Liver (tissue), 9 donors: Measurements from ENCODE around the gene CACNA1H. TPM values are rescaled to one million over a fixed set of nuclear protein-coding genes. Genes with fewer than 3 reads are reported as not detected.

Experiments used
- DNase-seq: peaks from one replicate; pipeline ENCODE4 v3.0.0-alpha.2; 2017; ENCODE audit warnings: low spot score
- H3K27ac ChIP-seq, 2 donors: one replicate each; pipeline ENCODE4 v1.7.0; 2013; ENCODE audit warnings: inconsistent platforms in 2 of 2, low read length in 2 of 2, control low read depth in 1 of 2, low read depth in 1 of 2, mild to moderate bottlenecking in 1 of 2
- H3K27me3 ChIP-seq, 4 donors: one replicate each; pipeline versions ENCODE4 v1.6.1 to v1.7.0; 2013; ENCODE audit warnings: low read length in 3 of 4, inconsistent platforms in 1 of 4, mild to moderate bottlenecking in 1 of 4, moderate library complexity in 1 of 4; ENCODE audit not compliant: control insufficient read depth in 4 of 4, insufficient read depth in 4 of 4
- H3K36me3 ChIP-seq, 4 donors: one replicate each; pipeline versions ENCODE4 v1.6.1 to v1.7.0; 2013; ENCODE audit warnings: low read length in 3 of 4, mild to moderate bottlenecking in 3 of 4, low read depth in 1 of 4, moderate library complexity in 1 of 4; ENCODE audit not compliant: control insufficient read depth in 4 of 4, insufficient read depth in 3 of 4
- H3K4me1 ChIP-seq, 4 donors: one replicate each; pipeline versions ENCODE4 v1.6.1 to v1.7.0; 2013; ENCODE audit warnings: low read length in 3 of 4, mild to moderate bottlenecking in 3 of 4, moderate library complexity in 1 of 4; ENCODE audit not compliant: control insufficient read depth in 4 of 4, insufficient read depth in 4 of 4
- H3K4me3 ChIP-seq, 3 donors: one replicate each; pipeline versions ENCODE4 v1.6.1 to v1.7.0; 2013; ENCODE audit warnings: low read length in 3 of 3, control low read depth in 1 of 3, low read depth in 1 of 3, mild to moderate bottlenecking in 1 of 3
- H3K9ac ChIP-seq, 2 donors: one replicate each; pipeline ENCODE4 v1.7.0; 2013; ENCODE audit warnings: low read length in 2 of 2, mild to moderate bottlenecking in 2 of 2, moderate library complexity in 2 of 2, control low read depth in 1 of 2, low read depth in 1 of 2
- H3K9me3 ChIP-seq, 4 donors: one replicate each; pipeline versions ENCODE4 v1.6.1 to v1.7.0; 2013; ENCODE audit warnings: low read length in 3 of 4; ENCODE audit not compliant: control insufficient read depth in 4 of 4
- CTCF ChIP-seq: fragments of 150-350 bp; IDR thresholded peaks from 2 replicates; pipeline ENCODE4 v1.5.1; 2017; ENCODE audit warnings: improper control_type of control experiment, low read depth, low read length; ENCODE audit not compliant: missing input control
- EGR1 ChIP-seq, 2 donors: IDR thresholded peaks; 2 replicates each; pipeline ENCODE4 v1.6.1; 2016 to 2018; ENCODE audit warnings: antibody characterized with exemption in 2 of 2, low read depth in 2 of 2
- FOXA1 ChIP-seq: IDR thresholded peaks from 2 replicates; pipeline ENCODE4 v1.6.1; 2016; ENCODE audit warnings: antibody characterized with exemption
- FOXA2 ChIP-seq: IDR thresholded peaks from 2 replicates; pipeline ENCODE4 v1.6.1; 2016; ENCODE audit warnings: antibody characterized with exemption
- GABPA ChIP-seq, 2 donors: IDR thresholded peaks in 1 of 2; conservative IDR thresholded peaks in 1 of 2; 2 replicates each; pipeline ENCODE4 v1.6.1; 2016; ENCODE audit warnings: antibody characterized with exemption in 2 of 2, mild to moderate bottlenecking in 1 of 2, moderate library complexity in 1 of 2
- HNF4A ChIP-seq, 2 donors: conservative IDR thresholded peaks; 2 replicates each; pipeline ENCODE4 v1.6.1; 2016; ENCODE audit warnings: antibody characterized with exemption in 2 of 2, mild to moderate bottlenecking in 2 of 2
- HNF4G ChIP-seq: IDR thresholded peaks from 2 replicates; pipeline ENCODE4 v1.6.1; 2016; ENCODE audit warnings: antibody characterized with exemption
- NR2F2 ChIP-seq: IDR thresholded peaks from 2 replicates; pipeline ENCODE4 v1.6.1; 2016; ENCODE audit warnings: antibody characterized with exemption
- RAD21 ChIP-seq, 2 donors: IDR thresholded peaks; 2 replicates each; pipeline ENCODE4 v1.6.1; 2016; ENCODE audit warnings: antibody characterized with exemption in 2 of 2, mild to moderate bottlenecking in 2 of 2
- RXRA ChIP-seq, 2 donors: IDR thresholded peaks; 2 replicates each; pipeline ENCODE4 v1.6.1; 2017 to 2018; ENCODE audit warnings: antibody characterized with exemption in 2 of 2, mild to moderate bottlenecking in 1 of 2
- SP1 ChIP-seq: IDR thresholded peaks from 2 replicates; pipeline ENCODE4 v1.6.1; 2018; ENCODE audit warnings: antibody characterized with exemption, mild to moderate bottlenecking
- TAF1 ChIP-seq: conservative IDR thresholded peaks from 2 replicates; pipeline ENCODE4 v1.6.1; 2016; ENCODE audit warnings: antibody characterized with exemption, mild to moderate bottlenecking
- YY1 ChIP-seq: IDR thresholded peaks from 2 replicates; pipeline ENCODE4 v1.6.1; 2016; ENCODE audit warnings: antibody characterized with exemption, mild to moderate bottlenecking
- WGBS: extraction: QIAGEN DNeasy Blood & Tissue Kit; methylation state at CpG from one replicate; pipeline ENCODE4 v1.1.7; 2013; 5-methylcytosine and 5-hydroxymethylcytosine counted together
- polyA plus RNA-seq, 2 donors: library from polyadenylated mRNA; stranded (reverse) in 1 of 2; unstranded in 1 of 2; fragments of 200-250 nt in 1 of 2; fragments of >200 nt in 1 of 2; fragmentation: Nextera tagmentation in 1 of 2; extraction: Ambion mirVana in 1 of 2; gene quantifications; one replicate each; pipeline versions ENCODE4 v1.2.1 to v1.2.3, GENCODE V29; 2013 to 2015
- total RNA-seq, 2 donors: library from RNA; depleted of rRNA; stranded (reverse); fragments of >200 nt; gene quantifications; one replicate each; pipeline ENCODE4 v1.2.3, GENCODE V29; 2014
- TF ChIP-seq, protein P1 (sequence below): IDR thresholded peaks from 2 replicates; pipeline ENCODE4 v1.6.1; 2016; ENCODE audit warnings: antibody characterized with exemption
- TF ChIP-seq, protein P2 (sequence below): IDR thresholded peaks from 2 replicates; pipeline ENCODE4 v1.6.1; 2016; ENCODE audit warnings: antibody characterized with exemption
- TF ChIP-seq, protein P3 (sequence below): IDR thresholded peaks from 2 replicates; pipeline ENCODE4 v1.6.1; 2016; ENCODE audit warnings: antibody characterized with exemption, mild to moderate bottlenecking
- TF ChIP-seq, protein P4 (sequence below): IDR thresholded peaks from 2 replicates; pipeline ENCODE4 v1.6.1; 2016; ENCODE audit warnings: antibody characterized with exemption
- donor health status: healthy.
- donor health status: healthy.
- donor health status: healthy.
- donor health status: healthy.
- donor health status: healthy.

CACNA1H gene
- total and polyA plus RNA-seq, 4 donors: 0.21 to 8.5 (median 6.1) TPM

GRCh38 chr16:1218930-1219611 lies 66.2 kb downstream of the CACNA1H start:
- Histone ChIP-seq H3K9me3 (no peaks in the 10 kb centered on the region), H3K9ac (no peak overlapping the region), H3K27ac (no peak overlapping the region), H3K36me3 (peaks cover 0 to 54% (median 12%) of the 10 kb centered on the region in 4 donors), H3K4me1 (no peaks in the 10 kb centered on the region), H3K4me3 (no peak overlapping the region), H3K27me3 (no peaks in the 10 kb centered on the region)
- 91% methylated on average over 24 of the region's 24 CpGs for WGBS
- TF ChIP-seq NR2F2 (no peak), RXRA (IDR thresholded peaks at IDR 0.05) (no peak), HNF4G (no peak), HNF4A (conservative IDR thresholded peaks at IDR 0.05) (no peak), RAD21 (IDR thresholded peaks at IDR 0.05) (no peak), FOXA1 (no peak), TAF1 (no peak), EGR1 (IDR thresholded peaks at IDR 0.05; ENCODE audit: low read depth in 2 of 2) (no peak), FOXA2 (no peak), SP1 (no peak), GABPA (IDR thresholded peaks at IDR 0.05 in 1 of 2, conservative IDR thresholded peaks at IDR 0.05 in 1 of 2) (no peak), YY1 (no peak), CTCF (no peak)
- TF ChIP-seq, protein P1, sequence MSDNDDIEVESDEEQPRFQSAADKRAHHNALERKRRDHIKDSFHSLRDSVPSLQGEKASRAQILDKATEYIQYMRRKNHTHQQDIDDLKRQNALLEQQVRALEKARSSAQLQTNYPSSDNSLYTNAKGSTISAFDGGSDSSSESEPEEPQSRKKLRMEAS: no peak
- TF ChIP-seq, protein P2, sequence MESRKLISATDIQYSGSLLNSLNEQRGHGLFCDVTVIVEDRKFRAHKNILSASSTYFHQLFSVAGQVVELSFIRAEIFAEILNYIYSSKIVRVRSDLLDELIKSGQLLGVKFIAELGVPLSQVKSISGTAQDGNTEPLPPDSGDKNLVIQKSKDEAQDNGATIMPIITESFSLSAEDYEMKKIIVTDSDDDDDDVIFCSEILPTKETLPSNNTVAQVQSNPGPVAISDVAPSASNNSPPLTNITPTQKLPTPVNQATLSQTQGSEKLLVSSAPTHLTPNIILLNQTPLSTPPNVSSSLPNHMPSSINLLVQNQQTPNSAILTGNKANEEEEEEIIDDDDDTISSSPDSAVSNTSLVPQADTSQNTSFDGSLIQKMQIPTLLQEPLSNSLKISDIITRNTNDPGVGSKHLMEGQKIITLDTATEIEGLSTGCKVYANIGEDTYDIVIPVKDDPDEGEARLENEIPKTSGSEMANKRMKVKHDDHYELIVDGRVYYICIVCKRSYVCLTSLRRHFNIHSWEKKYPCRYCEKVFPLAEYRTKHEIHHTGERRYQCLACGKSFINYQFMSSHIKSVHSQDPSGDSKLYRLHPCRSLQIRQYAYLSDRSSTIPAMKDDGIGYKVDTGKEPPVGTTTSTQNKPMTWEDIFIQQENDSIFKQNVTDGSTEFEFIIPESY: no peak
- TF ChIP-seq, protein P3, sequence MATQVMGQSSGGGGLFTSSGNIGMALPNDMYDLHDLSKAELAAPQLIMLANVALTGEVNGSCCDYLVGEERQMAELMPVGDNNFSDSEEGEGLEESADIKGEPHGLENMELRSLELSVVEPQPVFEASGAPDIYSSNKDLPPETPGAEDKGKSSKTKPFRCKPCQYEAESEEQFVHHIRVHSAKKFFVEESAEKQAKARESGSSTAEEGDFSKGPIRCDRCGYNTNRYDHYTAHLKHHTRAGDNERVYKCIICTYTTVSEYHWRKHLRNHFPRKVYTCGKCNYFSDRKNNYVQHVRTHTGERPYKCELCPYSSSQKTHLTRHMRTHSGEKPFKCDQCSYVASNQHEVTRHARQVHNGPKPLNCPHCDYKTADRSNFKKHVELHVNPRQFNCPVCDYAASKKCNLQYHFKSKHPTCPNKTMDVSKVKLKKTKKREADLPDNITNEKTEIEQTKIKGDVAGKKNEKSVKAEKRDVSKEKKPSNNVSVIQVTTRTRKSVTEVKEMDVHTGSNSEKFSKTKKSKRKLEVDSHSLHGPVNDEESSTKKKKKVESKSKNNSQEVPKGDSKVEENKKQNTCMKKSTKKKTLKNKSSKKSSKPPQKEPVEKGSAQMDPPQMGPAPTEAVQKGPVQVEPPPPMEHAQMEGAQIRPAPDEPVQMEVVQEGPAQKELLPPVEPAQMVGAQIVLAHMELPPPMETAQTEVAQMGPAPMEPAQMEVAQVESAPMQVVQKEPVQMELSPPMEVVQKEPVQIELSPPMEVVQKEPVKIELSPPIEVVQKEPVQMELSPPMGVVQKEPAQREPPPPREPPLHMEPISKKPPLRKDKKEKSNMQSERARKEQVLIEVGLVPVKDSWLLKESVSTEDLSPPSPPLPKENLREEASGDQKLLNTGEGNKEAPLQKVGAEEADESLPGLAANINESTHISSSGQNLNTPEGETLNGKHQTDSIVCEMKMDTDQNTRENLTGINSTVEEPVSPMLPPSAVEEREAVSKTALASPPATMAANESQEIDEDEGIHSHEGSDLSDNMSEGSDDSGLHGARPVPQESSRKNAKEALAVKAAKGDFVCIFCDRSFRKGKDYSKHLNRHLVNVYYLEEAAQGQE: no peak
- TF ChIP-seq, protein P4, sequence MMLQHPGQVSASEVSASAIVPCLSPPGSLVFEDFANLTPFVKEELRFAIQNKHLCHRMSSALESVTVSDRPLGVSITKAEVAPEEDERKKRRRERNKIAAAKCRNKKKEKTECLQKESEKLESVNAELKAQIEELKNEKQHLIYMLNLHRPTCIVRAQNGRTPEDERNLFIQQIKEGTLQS: no peak
- no peak for DNase-seq
